WTC11 (cell line): ENCODE data around the gene CDH1. TPM values are rescaled to one million over a fixed set of nuclear protein-coding genes. Genes with fewer than 3 reads are reported as not detected.
"Not testable (repeated sequence)": the region's sequence is repeated elsewhere in the genome, so short reads cannot be mapped to it uniquely, and the experiment has no call there.

ENCODE experiments used
- ATAC-seq: fragments of 200-7000 bp; cut with Tn5 transposase; 2 replicates; pipeline ENCODE4 v1.10.0; 2021; ENCODE audit warnings: mild to moderate bottlenecking, moderate library complexity
- CTCF ChIA-PET: fragments of 300-600 bp; sonication (Branson Sonifier 250); formaldehyde crosslinking; loops from one replicate; lab custom pipeline; 2021; ENCODE audit warnings: antibody characterized with exemption; lab: Charles Lee
- POLR2A ChIA-PET: fragments of 350-600 bp; sonication (Branson Sonifier 250); formaldehyde crosslinking; loops from one replicate; lab custom pipeline; 2021; ENCODE audit warnings: antibody characterized with exemption; lab: Charles Lee
- DNase-seq: peaks from one replicate; pipeline ENCODE4 v3.0.0; 2021; ENCODE audit warnings: low spot score
- H3K27ac Mint-ChIP-seq: 2 replicates; pipeline ENCODE4 v1.8.0; 2021; ENCODE audit warnings: mixed read lengths
- H3K27me3 Mint-ChIP-seq: 2 replicates; pipeline ENCODE4 v1.8.0; 2021; ENCODE audit warnings: low read depth, mild to moderate bottlenecking, moderate library complexity, mixed read lengths
- H3K36me3 Mint-ChIP-seq: 2 replicates; pipeline ENCODE4 v1.8.0; 2021; ENCODE audit warnings: mixed read lengths
- H3K4me1 Mint-ChIP-seq: 2 replicates; pipeline ENCODE4 v1.8.0; 2022; ENCODE audit warnings: mixed read lengths
- H3K4me3 Mint-ChIP-seq: 2 replicates; pipeline ENCODE4 v1.8.0; 2021; ENCODE audit warnings: mild to moderate bottlenecking, moderate library complexity, mixed read lengths
- H3K9me3 Mint-ChIP-seq: 2 replicates; pipeline ENCODE4 v1.8.0; 2021; ENCODE audit warnings: mixed read lengths
- ELF4 ChIP-seq: sonication (generic); formaldehyde crosslinking; IDR thresholded peaks from 2 replicates; pipeline ENCODE4 v1.8.1; 2022; ENCODE audit warnings: low read depth, mild to moderate bottlenecking, moderate library complexity, missing genetic modification reagents
- EMX1 ChIP-seq: fragments of 250-450 bp; sonication (Bioruptor Pico); IDR thresholded peaks from 2 replicates; pipeline ENCODE4 v1.8.0; 2021; ENCODE audit warnings: mild to moderate bottlenecking
- ESRRA ChIP-seq: sonication (generic); formaldehyde crosslinking; IDR thresholded peaks from 2 replicates; pipeline ENCODE4 v1.8.1; 2022; ENCODE audit warnings: mild to moderate bottlenecking, missing genetic modification reagents, borderline replicate concordance
- GABPB1 ChIP-seq: sonication (generic); formaldehyde crosslinking; IDR thresholded peaks from 2 replicates; pipeline ENCODE4 v1.8.1; 2023; ENCODE audit warnings: mild to moderate bottlenecking, missing genetic modification reagents
- HMGA2 ChIP-seq: fragments of 250-450 bp; sonication (Bioruptor Pico); IDR thresholded peaks from 2 replicates; pipeline ENCODE4 v1.4.0; 2021; ENCODE audit warnings: mild to moderate bottlenecking, moderate library complexity
- PRRX2 ChIP-seq: fragments of 250-450 bp; sonication (Bioruptor Pico); IDR thresholded peaks from 2 replicates; pipeline ENCODE4 v1.8.0; 2021; ENCODE audit warnings: mild to moderate bottlenecking
- SP1 ChIP-seq: sonication (generic); formaldehyde crosslinking; conservative IDR thresholded peaks from 2 replicates; pipeline ENCODE4 v1.8.1; 2022; ENCODE audit warnings: missing genetic modification reagents
- TCF7 ChIP-seq: sonication (generic); formaldehyde crosslinking; IDR thresholded peaks from 2 replicates; pipeline ENCODE4 v1.8.0; 2022; ENCODE audit warnings: mild to moderate bottlenecking, low read depth, missing genetic modification reagents, moderate library complexity
- TEAD1 ChIP-seq: sonication (generic); formaldehyde crosslinking; IDR thresholded peaks from 2 replicates; pipeline ENCODE4 v1.8.0; 2022; ENCODE audit warnings: mild to moderate bottlenecking, missing genetic modification reagents
- ZBTB21 ChIP-seq: sonication (generic); formaldehyde crosslinking; IDR thresholded peaks from 2 replicates; pipeline ENCODE4 v1.8.1; 2023; ENCODE audit warnings: mild to moderate bottlenecking, missing genetic modification reagents, borderline replicate concordance
- ZNF263 ChIP-seq: sonication (generic); formaldehyde crosslinking; IDR thresholded peaks from 2 replicates; pipeline ENCODE4 v1.8.1; 2022; ENCODE audit warnings: low read depth, mild to moderate bottlenecking, moderate library complexity, missing genetic modification reagents
- ZNF317 ChIP-seq: sonication (generic); formaldehyde crosslinking; IDR thresholded peaks from 2 replicates; pipeline ENCODE4 v1.8.1; 2023; ENCODE audit warnings: low read depth, mild to moderate bottlenecking, moderate library complexity, missing genetic modification reagents, borderline replicate concordance
- total RNA-seq: library from RNA; stranded (reverse); gene quantifications from 3 replicates; pipeline ENCODE4 v1.2.3, GENCODE V29; 2021
- TF ChIP-seq, protein P1 (sequence below): sonication (generic); formaldehyde crosslinking; IDR thresholded peaks from 2 replicates; pipeline ENCODE4 v1.8.0; 2022; ENCODE audit warnings: mild to moderate bottlenecking, missing genetic modification reagents
- TF ChIP-seq, protein P2 (sequence below): sonication (generic); formaldehyde crosslinking; IDR thresholded peaks from 2 replicates; pipeline ENCODE4 v1.8.0; 2023; ENCODE audit warnings: mild to moderate bottlenecking, missing genetic modification reagents
- TF ChIP-seq, protein P3 (sequence below): sonication (generic); formaldehyde crosslinking; IDR thresholded peaks from 2 replicates; pipeline ENCODE4 v1.8.1; 2023; ENCODE audit warnings: mild to moderate bottlenecking, missing genetic modification reagents, moderate library complexity

The CDH1 gene
- total RNA-seq, 1 experiment from 2014 or later: 278 TPM

DNA sequence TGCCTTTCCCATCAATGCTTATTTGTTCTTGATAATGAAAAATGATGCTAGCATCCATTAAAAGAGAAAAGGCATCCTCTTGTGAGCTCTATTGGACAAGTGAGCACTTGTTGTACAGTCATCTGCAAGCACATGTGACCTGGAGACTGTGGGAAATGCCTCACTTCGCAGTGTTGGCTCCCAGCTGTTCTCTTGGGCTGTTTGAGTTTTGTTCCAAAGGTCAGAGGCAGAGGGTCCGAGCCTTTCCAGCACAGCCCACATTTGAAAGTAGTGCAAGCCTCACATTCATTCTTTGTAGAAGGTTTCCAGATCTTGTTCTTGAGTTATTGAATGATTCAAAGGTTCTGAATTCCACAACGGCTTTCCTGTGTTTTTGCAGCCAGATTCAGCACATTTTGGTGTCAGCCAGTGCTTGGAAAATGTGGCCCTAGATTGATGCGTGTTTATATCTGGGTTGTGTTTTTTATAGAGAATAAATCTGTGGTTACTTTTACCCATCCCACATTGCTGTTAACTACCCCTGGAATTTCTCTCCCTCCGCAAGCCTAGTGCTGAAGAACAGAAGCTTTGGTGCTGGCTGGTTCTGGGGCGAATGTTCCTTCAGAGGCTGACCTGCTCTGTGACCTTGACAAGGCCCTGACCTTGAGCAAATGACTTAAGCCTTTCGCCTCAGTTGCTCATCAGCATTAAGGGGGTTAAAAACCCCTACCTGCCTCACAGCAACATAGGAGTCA, 49.8 kb downstream of the CDH1 start:
- Mint-ChIP-seq H3K27ac (peak overlapping the region; percentile 74), H3K4me1 (peaks cover 51% of the 10 kb centered on the region)
- ATAC-seq: no peak
- CTCF ChIA-PET: interaction anchor here (0.6 kb wide), 1 partner anchor 14 kb away, joined by 3 read pairs; no protein-coding TSS in a partner anchor
- no peak for TF ChIP-seq EMX1 (CRISPR knock-in tag)
- 0 out of 2 replicates have a peak, but pooled peaks have one; percentile 21 for TF ChIP-seq GABPB1 (CRISPR knock-in tag)
- 0 out of 2 replicates have a peak, but pooled peaks have one; percentile 41 for TF ChIP-seq ESRRA (CRISPR knock-in tag)
- TF ChIP-seq ZNF263 (CRISPR knock-in tag): no peak
- no peak for TF ChIP-seq ZBTB21 (CRISPR knock-in tag)
- TF ChIP-seq, all 79 proteins: peak for 2
- Mint-ChIP-seq H3K36me3 (peaks cover 23% of the 10 kb centered on the region), H3K4me3 (no peak overlapping the region), H3K9me3 (no peaks in the 10 kb centered on the region), H3K27me3 (no peaks in the 10 kb centered on the region)
- POLR2A ChIA-PET: interaction anchor here (0.6 kb wide), 1 partner anchor 201 kb away, joined by 3 read pairs; no protein-coding TSS in a partner anchor
- DNase-seq: no peak

DNA sequence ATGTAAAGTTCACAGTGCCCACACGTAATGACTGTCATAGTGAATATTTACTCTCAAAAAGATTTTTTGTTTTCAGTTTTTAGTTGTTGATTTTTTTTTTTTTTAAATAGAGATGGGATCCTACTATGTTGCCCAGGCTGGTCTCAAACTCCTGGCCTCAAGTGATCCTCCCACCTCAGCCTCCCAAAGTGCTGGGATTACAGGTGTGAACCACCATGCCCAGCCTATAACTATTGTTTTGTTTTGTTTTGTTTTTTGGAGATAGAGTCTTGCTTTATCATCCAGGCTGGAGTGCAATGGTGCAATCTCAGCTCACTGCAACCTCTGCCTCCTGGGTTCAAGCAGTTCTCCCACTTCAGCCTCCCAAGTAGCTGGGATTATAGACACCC, 50.3 kb downstream of the CDH1 start:
- not testable (repeated sequence) for DNase-seq
- CTCF ChIA-PET: interaction anchor here (0.6 kb wide), 1 partner anchor 13 kb away, joined by 3 read pairs; no protein-coding TSS in a partner anchor
- H3K27ac Mint-ChIP-seq: peak overlapping the region; percentile 72

DNA sequence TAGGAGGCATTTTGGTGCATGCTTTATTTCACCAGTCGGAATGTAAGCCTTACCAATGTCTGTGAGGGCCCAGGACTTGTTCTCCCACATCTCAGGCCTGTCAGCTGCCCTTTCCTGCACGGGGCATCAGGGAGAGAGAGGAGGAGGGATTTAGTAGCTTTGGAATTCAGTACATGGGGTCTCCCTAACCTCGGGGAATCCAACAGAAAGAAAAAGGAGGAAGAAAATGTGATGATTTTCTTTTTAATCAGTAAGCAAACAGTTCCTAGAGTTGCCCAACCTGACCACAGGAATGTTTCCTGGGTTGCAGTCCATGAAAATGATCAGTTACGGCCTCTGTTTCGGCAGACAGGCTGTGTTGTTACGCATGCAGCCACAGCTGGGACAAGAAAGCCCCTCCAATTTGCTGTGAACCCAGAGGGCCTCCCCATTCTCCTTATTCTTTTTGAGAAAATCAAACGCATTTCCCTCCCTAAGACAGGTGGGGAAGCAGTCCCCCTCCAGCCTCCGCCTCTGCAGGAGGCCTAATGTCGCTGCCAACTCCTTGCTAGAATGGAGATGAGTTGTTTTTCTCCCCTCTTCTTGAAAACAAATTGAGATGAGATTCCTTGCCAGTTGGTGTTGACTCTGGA, 53.2 kb downstream of the CDH1 start:
- Mint-ChIP-seq H3K36me3 (peaks cover 13% of the 10 kb centered on the region), H3K4me1 (peaks cover 60% of the 10 kb centered on the region), H3K4me3 (peak overlapping the region; percentile 36), H3K27ac (peak overlapping the region; percentile 99), H3K9me3 (no peaks in the 10 kb centered on the region), H3K27me3 (no peaks in the 10 kb centered on the region)
- DNase-seq (peak; percentile 21), ATAC-seq (peak; percentile 28)
- ChIA-PET POLR2A (interaction anchor here (0.6 to 1.2 kb wide), 2 partner anchors 50 to 209 kb away, joined by 4 read pairs; no protein-coding TSS in a partner anchor), CTCF (interaction anchor here (1.1 to 1.5 kb wide), 4 partner anchors 9 to 261 kb away, joined by 3 to 4 read pairs (median 4); no protein-coding TSS in a partner anchor)
- TF ChIP-seq SP1 (CRISPR knock-in tag) (0 out of 2 replicates have a peak, but pooled peaks have one; percentile 36), PRRX2 (CRISPR knock-in tag) (no peak), GABPB1 (CRISPR knock-in tag) (peak; percentile 71), HMGA2 (CRISPR knock-in tag) (no peak)
- TF ChIP-seq, protein P1, sequence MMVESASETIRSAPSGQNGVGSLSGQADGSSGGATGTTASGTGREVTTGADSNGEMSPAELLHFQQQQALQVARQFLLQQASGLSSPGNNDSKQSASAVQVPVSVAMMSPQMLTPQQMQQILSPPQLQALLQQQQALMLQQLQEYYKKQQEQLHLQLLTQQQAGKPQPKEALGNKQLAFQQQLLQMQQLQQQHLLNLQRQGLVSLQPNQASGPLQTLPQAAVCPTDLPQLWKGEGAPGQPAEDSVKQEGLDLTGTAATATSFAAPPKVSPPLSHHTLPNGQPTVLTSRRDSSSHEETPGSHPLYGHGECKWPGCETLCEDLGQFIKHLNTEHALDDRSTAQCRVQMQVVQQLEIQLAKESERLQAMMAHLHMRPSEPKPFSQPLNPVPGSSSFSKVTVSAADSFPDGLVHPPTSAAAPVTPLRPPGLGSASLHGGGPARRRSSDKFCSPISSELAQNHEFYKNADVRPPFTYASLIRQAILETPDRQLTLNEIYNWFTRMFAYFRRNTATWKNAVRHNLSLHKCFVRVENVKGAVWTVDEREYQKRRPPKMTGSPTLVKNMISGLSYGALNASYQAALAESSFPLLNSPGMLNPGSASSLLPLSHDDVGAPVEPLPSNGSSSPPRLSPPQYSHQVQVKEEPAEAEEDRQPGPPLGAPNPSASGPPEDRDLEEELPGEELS: 0 out of 2 replicates have a peak, but pooled peaks have one; percentile 5

More for the DNA sequence above, 50.3 kb downstream of the CDH1 start:
- H3K27me3 Mint-ChIP-seq, H3K4me3 Mint-ChIP-seq, H3K9me3 Mint-ChIP-seq, ATAC-seq: not testable (repeated sequence)
- POLR2A ChIA-PET: interaction anchor here (0.6 kb wide), 1 partner anchor 201 kb away, joined by 3 read pairs; no protein-coding TSS in a partner anchor
- peaks cover 51% of the 10 kb centered on the region for H3K4me1 Mint-ChIP-seq
- H3K36me3 Mint-ChIP-seq: peaks cover 23% of the 10 kb centered on the region

DNA sequence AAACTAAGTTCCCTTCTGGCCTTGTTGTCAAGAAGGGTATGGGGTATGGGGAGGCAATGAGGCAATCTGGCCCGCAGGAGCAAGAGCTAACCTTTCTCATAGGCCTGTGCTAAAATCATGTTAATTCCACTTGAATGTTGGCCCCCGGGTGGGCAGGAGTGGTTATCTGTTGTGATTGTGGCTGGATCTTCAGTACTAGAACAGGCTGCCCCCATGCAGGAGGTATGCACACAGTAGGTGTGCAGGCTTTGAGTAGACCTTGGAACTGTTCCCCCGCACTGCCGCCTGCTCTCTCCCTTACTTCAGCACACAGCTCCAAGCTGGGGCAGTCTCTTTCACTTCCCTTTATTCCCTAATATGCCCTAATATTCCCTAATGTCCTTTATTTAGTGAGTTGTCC, 53.9 kb downstream of the CDH1 start:
- Mint-ChIP-seq H3K27me3 (no peaks in the 10 kb centered on the region), H3K36me3 (peaks cover 8% of the 10 kb centered on the region), H3K4me1 (peaks cover 60% of the 10 kb centered on the region), H3K4me3 (peak overlapping the region; percentile 36), H3K27ac (peak overlapping the region; percentile 99), H3K9me3 (no peaks in the 10 kb centered on the region)
- POLR2A ChIA-PET: interaction anchor here (0.6 to 1.2 kb wide), 2 partner anchors 51 to 210 kb away, joined by 4 read pairs; no protein-coding TSS in a partner anchor
- TF ChIP-seq ELF4 (CRISPR knock-in tag): no peak
- no peak for TF ChIP-seq ZNF263 (CRISPR knock-in tag)
- TF ChIP-seq, protein P1: 0 out of 2 replicates have a peak, but pooled peaks have one; percentile 29
- no peak for TF ChIP-seq TCF7 (CRISPR knock-in tag)
- TF ChIP-seq SP1 (CRISPR knock-in tag): no peak
- peak; percentile 56; the same call in 1 of the 2 replicates for TF ChIP-seq TEAD1 (CRISPR knock-in tag)
- TF ChIP-seq ZNF317 (CRISPR knock-in tag): no peak
- TF ChIP-seq, protein P2, sequence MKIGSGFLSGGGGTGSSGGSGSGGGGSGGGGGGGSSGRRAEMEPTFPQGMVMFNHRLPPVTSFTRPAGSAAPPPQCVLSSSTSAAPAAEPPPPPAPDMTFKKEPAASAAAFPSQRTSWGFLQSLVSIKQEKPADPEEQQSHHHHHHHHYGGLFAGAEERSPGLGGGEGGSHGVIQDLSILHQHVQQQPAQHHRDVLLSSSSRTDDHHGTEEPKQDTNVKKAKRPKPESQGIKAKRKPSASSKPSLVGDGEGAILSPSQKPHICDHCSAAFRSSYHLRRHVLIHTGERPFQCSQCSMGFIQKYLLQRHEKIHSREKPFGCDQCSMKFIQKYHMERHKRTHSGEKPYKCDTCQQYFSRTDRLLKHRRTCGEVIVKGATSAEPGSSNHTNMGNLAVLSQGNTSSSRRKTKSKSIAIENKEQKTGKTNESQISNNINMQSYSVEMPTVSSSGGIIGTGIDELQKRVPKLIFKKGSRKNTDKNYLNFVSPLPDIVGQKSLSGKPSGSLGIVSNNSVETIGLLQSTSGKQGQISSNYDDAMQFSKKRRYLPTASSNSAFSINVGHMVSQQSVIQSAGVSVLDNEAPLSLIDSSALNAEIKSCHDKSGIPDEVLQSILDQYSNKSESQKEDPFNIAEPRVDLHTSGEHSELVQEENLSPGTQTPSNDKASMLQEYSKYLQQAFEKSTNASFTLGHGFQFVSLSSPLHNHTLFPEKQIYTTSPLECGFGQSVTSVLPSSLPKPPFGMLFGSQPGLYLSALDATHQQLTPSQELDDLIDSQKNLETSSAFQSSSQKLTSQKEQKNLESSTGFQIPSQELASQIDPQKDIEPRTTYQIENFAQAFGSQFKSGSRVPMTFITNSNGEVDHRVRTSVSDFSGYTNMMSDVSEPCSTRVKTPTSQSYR: no peak
- TF ChIP-seq, protein P3, sequence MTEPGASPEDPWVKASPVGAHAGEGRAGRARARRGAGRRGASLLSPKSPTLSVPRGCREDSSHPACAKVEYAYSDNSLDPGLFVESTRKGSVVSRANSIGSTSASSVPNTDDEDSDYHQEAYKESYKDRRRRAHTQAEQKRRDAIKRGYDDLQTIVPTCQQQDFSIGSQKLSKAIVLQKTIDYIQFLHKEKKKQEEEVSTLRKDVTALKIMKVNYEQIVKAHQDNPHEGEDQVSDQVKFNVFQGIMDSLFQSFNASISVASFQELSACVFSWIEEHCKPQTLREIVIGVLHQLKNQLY (CRISPR knock-in tag): no peak
- peak; percentile 28 for DNase-seq
- peak; percentile 61 for ATAC-seq
- CTCF ChIA-PET: interaction anchor here (0.6 to 1.5 kb wide), 4 partner anchors 24 to 262 kb away, joined by 3 to 4 read pairs (median 4); no protein-coding TSS in a partner anchor
